Hindlimb muscle (tissue), 1 donor: ENCODE measurements around the gene TSPO. TPM values are rescaled to one million over a fixed set of nuclear protein-coding genes. Genes with fewer than 3 reads are reported as not detected.

Experiments used
- DNase-seq: peaks from one replicate; pipeline ENCODE4 v3.0.0-alpha.2; 2013
- polyA plus RNA-seq: library from polyadenylated mRNA; unstranded; fragments of 120-200 nt; gene quantifications from one replicate; pipeline ENCODE4 v1.2.1, GENCODE V29; 2013; ENCODE audit not compliant: insufficient read length

TSPO gene
- polyA plus RNA-seq, 1 donor = 78.0 TPM

- DNase-seq = no peak
Measured at GRCh38 chr22:43159484-43160178, 8.3 kb downstream of the TSPO start.

- no peak for DNase-seq
Measured at GRCh38 chr22:43160497-43161126, 9.3 kb downstream of the TSPO start.

DNA sequence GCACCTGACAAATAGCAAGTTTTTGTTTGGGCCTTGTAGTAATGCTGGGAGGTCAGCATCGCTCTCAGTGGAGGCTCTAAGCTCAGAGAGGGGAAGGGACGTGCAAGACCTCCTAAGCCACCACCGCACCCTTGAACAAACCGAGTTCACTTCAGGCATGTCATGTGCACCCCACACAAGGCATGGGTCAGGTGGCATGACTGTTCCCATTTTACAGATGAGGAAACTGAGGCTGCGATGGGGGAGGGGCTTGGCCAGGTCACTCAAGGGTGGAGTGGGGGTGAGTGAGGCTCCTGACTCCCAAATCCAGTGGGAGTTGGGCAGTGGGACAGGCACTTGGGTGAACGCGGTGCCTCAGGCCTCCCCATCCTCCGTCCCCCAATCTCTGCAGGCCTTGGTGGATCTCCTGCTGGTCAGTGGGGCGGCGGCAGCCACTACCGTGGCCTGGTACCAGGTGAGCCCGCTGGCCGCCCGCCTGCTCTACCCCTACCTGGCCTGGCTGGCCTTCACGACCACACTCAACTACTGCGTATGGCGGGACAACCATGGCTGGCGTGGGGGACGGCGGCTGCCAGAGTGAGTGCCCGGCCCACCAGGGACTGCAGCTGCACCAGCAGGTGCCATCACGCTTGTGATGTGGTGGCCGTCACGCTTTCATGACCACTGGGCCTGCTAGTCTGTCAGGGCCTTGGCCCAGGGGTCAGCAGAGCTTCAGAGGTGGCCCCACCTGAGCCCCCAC lies 11.2 kb downstream of the TSPO start:
- no peak for DNase-seq

DNA sequence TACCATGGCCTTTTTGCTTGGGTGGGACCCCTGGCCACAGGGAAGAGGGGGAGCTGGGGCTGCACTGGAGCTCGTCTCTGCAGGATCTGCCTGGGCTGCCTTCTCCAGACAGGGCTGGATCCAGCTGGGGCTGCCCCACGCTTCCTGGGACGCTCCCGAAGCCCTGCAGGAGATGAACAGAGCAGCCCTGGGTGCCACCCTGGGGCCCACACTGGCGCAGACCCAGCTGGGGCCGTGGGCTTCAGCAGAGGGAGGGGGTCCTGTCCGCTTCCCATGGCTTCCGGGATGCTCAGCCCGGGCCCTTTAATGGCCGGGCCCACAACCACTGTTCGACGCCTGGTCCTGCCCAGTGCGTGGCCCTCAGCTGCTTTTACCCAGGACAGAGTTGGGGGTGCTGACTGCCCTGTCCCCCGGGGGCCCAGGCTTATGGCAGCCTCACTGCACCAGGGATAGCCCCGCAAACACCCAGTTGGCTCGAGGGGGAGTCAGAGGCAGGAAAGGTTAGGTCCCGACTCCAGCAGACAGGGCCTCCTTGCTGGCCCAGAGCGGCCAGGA lies 12.0 kb downstream of the TSPO start:
- no peak for DNase-seq

DNA sequence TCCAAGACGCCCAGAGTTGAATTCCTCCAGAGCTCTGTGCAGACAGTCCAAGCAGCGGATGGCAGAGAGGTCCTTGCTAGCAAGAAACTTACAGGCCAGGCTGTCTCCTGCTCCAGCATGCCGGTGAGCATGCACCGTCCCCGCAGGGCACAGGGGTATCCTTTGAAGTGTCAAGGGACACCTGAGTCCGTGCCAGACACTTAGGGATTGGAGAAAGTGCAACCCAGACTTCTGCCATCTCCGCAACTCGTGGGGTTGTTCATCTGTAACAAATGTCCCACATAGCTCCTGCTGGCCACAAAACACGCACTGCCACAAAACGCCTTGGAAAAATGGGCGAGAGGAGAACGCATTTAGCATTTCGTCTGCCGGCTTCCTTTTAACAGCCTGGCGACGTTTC lies 13.3 kb downstream of the TSPO start:
- no peak for DNase-seq

DNA sequence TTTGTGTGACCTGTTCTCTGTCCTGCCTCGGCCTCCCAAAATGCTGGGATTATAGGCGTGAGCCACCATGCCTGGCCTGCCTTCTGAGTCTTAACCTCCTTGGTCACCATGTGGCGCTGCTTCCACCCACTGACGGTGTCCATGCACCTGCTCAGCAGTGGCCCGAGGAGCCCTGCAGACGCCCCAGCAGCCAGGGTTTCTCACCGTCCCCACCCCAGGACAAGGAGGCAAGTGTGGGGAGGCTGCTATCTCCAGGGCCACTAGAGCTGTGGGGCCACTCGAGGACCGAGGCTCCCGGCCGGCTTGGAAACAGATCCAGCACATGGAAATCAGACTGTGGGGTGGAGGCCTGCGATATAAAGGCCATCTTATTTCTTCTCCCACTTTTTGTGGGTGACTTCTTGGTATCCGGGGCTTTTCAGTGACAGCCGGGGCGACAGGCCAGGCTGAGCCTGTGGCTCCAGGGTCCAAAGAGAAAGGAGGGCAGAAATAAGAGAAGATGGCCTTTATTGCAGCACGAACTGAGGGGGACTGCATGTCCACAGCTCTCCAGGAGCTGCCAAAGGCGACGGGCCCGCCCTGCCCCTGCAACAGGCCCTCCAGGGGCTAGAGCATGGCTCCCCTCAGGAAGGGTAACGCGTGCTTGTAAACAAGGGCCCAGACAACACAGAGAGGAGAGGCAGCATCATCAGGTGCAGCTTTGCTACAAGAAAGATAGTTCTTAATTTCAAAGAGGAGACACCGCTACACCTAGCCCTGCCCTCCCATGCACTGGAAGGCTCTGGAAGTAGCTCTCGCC lies 15.0 kb downstream of the TSPO start:
- DNase-seq = no peak

DNA sequence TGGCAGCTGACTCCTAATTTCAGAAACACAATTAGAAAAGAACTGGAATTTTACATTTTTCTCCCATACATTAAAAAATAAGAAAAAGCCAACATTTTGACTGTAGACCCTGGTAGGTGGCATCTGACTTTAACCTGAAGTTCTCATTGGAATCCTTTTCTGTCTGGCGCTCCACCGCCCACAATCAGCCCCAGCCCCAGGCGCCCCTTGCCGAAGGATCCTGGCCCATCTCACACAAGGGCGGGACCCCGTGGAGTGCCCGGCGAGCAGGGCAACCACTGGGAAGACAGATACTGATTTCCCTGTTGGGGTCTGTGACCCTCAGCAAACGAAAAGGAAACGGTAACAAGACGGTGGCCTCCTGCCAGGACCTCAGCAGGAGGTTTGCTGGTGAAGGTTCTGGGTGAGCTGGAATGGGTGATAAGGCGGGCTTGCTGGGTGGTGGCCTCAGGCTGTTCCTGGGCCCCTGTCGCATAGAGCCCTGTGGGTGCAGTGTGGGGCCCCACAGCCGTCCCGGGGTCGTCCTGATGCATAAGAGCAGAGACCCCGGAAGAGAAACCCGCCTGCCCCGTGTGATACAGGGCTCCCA lies 15.7 kb downstream of the TSPO start:
- DNase-seq = no peak

GRCh38 chr22:43168471-43169309 lies 17.3 kb downstream of the TSPO start:
- no peak for DNase-seq

GRCh38 chr22:43169310-43170130 lies 18.2 kb downstream of the TSPO start:
- DNase-seq = no peak

DNA sequence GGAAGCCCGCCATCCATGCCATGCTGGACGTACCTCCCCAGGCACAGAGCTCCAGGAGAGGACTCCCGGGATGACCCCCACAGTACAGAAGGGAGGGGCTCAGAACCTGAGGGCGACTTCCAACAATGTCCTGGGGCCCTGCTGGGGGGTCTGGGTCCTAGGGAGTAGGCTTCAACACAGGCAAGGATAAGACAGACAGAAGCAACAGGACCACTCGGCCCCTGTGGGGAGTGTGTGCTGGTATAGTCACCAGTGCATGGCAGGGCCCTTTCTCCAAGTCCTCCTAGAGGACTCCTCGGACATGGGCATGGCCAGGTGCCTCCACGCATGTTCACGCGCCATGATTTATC lies 18.7 kb downstream of the TSPO start:
- no peak for DNase-seq

DNA sequence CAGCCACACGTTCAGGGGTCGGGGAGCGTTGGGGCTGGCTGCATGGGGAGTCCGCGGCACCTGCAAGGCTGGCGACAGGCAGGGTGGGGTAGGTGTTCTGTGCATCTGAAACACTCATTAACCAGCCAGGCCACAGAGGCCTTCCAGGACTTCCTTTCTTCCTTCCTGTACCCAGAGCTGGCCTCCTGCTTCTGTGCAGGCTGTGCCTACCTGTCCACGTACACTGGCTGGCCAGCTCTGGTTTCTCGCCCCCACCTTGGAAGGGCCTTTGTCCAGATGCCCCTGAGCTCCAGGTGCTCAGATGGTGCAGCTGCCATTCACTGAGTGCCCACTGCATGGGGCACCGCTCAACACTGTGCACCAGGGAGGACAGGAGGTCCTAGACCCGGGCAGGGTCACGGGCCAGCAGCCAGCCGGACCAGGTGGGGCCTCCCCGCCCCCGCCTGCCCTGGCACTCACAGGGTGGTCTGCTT lies 19.7 kb downstream of the TSPO start:
- DNase-seq = no peak

DNA sequence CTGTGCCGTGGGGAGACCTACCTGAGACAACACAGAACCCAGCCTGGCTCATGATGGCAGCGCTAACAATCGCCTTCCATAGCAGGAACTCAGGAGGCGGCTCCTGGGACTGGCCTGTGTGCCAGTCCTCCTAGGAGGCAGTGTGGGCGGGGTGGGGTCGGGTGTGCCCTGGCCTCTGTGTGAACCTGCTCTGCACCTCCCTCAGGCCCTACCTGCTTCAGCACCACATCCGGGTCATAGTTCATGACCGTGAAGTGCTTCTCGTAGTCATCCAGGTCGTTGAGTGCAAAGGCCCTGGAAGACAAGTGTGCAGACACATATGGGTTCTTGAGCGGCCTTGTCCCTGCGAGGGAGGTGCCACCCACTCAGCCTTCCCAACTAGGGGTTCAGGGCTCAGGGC lies 20.2 kb downstream of the TSPO start:
- DNase-seq = no peak

DNA sequence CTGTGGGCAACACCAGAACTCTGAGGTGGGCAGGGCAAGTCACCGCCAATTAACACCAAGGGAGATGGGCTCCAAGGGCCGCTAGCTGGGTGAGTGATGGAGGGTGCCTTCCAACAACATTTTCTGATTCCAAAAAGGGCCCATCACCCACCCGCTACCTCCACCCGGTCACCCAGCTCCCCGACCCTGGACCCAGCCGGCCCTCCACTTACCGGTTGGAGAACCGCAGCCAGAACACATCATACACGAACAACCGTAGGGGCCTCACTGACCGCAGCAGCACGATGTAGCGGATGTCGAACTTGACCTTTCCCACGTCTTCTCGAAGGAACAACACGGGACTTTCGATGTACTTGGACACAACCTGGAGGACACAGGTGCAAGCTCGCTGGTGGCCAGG lies 20.8 kb downstream of the TSPO start:
- DNase-seq = no peak

DNA sequence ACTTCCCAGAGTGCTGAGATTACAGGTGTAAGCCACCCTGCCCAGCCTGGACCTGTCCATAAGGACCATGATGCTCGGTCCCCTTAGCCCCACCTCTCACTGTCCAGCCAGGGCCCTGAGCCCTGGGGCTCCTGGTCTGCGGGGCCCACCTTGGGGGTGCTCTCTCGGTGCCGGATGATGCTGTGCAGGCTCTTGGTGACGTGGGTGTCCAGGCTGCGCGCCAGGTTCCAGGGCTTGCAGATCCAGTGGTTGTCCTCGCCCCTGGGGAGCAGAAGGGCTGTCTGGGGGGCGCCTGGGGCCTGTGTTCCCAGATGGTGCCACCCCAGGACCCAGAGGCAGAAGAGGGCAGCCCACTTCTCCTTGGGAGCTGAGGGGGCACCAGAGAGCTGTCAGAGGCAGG lies 22.2 kb downstream of the TSPO start:
- no peak for DNase-seq

- DNase-seq = no peak
Measured at GRCh38 chr22:43173976-43174720, 22.8 kb downstream of the TSPO start.

DNA sequence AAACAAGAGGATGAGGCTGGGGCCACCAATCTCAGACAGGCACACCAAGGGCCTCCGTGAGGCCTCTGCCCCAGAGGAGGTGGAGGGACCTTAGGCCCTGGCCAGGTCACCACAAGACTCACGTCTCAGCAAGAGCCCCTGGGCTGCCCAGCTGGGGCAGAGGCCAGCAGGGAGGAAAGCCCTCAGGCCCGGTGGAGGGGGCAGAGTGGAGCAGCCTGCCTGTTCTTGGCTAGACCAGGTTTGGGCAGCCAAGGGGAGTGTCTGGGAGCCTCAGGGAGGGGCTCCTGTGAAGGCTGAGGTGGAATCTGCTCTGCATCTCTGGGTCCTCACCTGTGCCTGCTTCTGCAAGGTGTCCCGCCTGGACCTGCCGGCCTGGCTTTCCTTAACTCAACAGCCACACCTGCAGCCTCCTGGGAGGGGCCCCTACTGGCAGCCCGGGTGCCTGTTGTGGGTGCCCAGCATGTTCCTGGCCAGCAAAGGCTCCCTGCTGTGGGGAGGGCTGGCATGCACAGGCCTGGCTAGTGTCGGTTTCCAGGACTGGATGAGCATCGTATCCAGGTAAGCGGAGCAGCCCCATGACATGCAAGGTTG lies 23.7 kb downstream of the TSPO start:
- DNase-seq = no peak

DNA sequence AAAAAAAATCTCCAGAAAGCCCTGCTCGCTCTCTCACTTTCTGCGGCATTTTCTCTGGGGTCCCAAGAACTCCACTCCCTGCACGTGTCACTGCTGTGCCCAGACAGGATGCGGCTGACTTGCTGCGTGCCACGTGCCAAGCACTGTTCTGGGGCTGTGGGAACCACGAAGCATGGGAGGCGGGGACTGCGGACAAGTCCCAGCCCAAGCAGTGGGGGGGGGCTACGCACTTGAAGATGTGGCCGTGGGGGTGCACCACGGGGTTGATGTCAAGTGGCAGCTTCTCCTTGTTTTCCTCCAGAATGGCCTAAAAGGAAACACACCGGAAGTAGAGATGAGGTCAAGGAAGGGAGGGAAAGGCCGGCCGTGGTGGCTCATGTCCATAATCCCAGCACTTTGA lies 24.7 kb downstream of the TSPO start:
- DNase-seq = no peak

- no peak for DNase-seq
Measured at GRCh38 chr22:43177479-43177878, 26.1 kb downstream of the TSPO start.
